Globus pallidus (tissue), 1 donor: ENCODE measurements around the gene MVK.
A peak's percentile ranks its signal among the peaks of the same experiment; 100 is the strongest.
"Not testable (repeated sequence)": the region's sequence is repeated elsewhere in the genome, so short reads cannot be mapped to it uniquely, and the experiment has no call there.

Experiments used
- DNase-seq: peaks from one replicate; pipeline ENCODE4 v3.0.0-alpha.2; 2015; ENCODE audit warnings: low spot score

MVK gene

DNA sequence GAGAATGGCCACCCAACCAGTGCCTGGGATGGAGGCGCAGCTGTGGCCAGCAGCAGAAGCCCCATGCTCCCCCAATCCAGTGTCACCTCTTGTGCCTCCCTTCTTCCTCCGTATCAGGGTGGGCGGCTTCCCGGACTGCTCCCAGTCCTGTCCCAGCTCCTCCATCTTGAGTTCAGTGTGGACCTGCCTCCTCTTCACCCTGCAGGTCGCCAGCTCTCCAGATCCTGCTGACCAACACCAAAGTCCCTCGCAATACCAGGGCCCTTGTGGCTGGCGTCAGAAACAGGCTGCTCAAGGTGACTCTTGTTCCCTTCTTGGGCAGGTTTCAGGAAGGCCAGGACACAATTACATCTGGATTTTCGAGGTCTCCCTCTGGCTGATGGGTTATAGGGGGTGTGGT is 17.0 kb downstream of the MVK start:
- no peak for DNase-seq

DNA sequence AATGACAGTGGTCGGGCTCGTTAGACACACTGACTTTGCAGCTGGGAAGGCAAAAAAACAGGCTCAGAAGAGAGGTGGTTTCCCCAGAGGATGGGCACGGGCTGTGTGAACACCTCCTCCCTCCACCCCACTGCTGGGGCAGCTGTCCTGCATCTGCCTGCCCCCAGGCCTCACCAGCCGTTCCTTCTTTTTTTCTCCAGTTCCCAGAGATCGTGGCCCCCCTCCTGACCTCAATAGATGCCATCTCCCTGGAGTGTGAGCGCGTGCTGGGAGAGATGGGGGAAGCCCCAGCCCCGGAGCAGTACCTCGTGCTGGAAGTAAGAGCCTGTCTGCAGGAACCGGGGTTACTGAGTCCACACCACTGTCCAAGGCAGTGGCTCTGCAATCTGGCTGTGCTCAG is 17.4 kb downstream of the MVK start:
- no peak for DNase-seq

DNA sequence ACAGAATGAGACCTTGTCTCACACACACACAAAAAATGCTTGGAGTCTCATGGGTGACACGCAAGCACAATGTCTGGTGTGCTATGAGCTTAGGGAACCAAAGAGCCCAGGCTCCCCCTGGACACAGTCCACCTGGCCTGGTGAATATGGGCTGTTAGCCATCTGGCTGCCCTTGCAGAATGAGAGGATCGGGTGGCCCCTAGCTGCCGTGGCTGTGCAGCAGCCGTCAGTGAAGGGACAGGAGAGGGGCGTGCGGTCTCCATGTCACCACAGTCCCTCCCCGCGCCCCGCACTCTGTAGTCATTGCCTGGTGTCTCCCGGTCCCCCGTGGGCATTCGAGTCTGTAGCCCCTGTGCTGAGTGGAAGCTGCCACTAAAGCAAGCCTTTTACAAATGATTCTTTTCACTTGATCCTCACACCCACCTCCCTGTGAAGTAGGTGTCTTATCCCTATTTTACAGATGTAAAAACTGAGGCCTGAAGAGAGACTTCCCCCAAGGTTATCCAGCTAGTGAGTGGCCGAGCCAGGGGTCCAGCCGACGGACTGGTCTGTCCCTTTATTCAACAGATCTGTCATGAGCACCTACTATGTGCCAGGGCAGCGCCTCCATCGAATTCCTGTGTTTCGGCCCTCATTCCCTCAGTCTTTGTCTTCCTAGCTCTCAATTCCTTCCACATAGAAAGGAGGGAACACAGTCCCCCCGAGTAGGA is 18.8 kb downstream of the MVK start:
- no peak for DNase-seq

DNA sequence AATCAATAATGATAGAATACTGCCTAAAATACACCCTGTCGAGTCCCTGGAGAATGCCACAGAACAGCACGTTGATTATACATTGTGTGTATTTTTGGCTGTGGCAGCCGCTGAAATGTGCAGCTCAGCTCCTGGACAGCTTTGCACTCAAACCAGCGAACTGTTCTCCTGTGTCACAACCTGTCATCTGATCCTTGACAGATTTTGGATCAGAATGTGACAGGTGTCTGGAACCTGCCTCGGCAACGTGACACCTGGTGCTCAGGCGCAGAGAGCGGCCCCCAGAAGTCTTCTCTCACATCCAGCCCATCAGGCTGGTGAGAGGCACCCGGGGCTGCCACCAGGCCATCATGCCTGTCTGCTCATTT is 19.3 kb downstream of the MVK start:
- no peak for DNase-seq

DNA sequence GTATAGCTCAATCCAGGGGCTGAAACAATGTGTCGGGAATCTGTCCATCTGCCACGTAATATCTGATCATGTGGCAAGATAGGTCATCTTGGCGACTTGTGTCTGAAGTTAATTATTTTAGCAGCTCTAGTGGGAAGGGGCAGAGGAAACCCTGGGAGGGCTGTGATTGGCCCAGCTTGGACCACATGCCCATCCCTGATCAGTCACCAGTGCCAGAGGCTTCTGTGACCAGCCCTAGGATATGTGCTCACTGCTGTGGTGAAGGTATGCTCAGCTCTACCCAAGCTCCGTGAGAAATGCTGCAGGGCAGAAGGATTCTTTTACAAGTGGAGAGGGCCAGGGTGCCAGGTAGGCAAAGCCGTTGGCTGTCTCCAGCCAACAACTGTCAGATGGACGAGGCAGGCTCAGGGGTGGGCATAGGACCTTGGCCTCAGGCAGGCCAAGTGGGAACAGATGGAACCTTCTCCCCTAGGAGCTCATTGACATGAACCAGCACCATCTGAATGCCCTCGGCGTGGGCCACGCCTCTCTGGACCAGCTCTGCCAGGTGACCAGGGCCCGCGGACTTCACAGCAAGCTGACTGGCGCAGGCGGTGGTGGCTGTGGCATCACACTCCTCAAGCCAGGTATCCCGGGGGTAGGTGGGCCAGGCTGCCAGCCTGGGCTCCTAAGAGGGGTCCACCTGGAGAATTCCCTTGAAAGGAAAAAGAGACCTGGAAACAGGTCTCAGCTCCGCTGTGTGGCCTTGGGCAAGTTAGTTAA is 21.1 kb downstream of the MVK start:
- no peak for DNase-seq

DNA sequence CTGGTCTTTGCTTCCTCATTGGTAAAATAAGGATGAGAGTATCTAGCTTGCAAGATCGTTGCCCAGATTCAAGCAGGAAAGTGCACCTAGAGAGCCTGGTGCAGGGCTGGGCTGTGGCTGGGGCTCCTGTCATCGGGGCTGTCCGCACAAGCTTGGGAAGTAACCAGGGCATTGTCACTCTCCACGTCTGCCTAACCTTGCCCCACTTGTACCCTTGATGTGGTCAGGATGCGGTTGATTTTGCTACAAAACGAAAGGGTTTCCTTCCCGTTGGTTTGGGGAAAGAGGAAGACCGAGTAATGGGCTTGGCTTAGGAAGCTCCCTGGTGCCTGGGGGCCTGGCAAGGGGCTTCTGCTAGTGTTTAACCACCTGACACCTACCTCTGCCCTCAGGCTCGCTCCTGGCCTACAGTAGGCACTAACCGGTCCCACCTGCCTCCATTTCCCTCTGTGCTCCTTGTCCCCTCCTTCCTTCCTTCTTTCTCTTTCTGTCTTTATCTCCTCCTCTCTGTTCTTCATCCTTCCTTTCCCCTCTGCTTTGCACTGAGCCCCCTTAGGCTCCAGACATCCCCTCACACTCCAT is 21.8 kb downstream of the MVK start:
- no peak for DNase-seq

DNA sequence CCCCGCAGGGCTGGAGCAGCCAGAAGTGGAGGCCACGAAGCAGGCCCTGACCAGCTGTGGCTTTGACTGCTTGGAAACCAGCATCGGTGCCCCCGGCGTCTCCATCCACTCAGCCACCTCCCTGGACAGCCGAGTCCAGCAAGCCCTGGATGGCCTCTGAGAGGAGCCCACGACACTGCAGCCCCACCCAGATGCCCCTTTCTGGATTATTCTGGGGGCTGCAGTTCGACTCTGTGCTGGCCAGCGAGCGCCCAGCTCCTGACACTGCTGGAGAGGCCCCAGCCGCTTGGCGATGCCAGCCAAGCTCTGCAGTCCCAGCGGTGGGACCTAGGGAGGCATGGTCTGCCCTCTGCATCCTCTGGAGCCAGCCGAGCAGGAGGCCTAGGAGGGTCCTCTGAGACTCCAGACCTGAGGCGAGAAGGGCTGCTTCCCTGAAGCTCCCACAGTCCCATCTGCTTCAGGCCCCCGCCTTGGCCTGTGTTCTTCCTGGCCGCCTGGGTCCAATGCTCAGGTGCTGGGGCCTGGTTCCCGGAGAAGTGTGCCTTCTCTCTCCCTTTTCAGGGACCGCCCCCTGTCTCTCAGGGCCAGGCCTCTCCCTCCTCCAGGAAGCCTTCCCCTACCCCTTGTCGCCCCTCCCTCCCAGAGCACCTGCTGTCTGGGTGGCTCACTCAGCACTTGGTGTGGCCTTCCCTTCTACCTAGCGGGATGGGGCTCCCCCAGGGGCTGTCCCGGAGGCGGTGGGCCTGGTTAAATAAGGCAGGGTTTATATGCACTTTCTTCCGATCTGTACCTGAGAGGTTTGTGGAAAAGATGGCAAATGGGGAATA is 23.0 kb downstream of the MVK start:
- DNase-seq, result no peak

DNA sequence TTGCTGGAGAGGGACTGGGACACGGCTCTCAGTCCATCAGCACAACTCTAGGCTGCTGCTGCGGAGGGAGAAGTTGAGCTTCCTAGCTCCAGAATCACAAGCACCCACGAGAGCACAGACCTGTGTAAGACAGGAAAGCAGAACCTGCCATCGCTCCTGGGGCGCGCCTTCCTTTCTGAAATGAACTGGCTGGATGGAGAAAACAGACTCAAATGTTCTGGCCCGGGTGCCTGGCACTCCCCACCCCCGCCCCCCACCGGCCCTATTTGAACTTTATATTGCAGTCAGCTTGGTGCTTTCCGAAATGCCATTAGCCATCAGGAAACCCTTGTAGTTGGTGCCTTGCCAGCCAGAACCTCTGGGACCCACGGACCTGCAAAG is 23.8 kb downstream of the MVK start:
- DNase-seq, result no peak

DNA sequence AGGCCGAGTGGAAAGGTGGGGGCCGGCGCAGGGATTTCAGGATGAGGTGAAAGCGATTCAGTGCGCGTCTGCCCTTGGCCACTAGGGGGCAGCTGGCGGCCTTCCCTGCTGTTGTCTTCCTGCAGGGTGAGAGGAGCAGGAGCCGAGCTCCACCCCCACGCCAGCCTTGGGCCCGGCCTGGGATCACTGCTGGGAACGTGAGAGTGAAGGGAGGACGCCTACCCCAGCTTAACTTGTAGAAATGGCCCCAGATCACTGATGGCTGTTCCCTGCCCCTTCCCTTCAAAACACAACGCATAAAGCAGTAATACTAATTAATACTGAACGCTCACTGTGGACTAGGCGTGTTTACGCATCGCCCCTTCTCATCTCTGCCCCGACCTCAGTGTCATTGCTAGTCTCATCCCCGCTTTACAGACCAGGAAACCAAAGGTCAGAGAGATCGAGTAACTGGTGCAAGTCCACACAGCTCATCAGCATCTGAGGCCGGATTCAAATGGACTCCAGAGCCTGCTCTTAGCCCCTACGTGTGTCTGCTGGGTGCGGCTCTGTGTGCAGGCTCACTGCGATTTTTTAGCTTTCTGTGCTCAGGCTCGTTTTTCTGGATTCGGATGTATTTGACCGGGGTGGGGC is 24.3 kb downstream of the MVK start:
- DNase-seq, result peak; percentile 91

DNA sequence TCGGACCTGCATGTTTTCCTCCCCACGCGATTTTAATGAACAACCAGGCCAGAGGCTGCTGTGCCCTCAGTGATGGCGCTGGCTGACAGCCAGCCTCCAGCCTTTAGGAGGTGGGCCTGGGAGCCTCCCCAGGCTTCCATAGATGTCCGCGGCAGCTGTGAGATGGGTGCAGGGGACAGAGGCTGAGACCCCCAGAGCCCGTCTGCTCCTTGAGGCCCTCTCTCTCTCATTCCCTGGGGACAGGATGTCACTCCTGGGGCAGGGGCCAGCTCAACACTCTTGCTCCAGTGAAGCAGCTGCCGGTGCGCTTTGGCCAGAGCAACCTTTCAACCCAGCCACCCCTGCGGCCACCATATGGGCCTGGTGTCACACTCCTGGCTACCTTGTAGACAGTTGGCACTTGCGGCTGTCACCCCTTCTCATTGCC is 24.8 kb downstream of the MVK start:
- no peak for DNase-seq

DNA sequence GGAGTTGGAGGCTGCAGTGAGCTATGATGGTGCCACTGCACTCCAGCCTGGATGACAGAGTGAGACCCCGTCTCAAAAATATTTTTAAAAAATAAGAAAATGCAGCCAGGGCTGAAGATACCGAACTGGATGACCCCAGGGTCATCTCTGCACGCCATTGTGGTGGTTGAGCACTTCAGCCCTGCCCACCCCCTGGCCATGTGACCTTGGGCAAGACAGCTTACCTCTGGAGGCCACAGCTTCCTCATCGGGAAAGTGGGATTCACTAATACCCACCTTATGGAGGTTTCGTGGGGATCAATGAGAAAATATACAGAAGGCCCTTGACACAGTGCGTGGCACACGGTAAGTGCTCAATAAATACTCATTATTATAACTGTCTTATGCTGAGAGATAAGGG is 25.5 kb downstream of the MVK start:
- no peak for DNase-seq

DNA sequence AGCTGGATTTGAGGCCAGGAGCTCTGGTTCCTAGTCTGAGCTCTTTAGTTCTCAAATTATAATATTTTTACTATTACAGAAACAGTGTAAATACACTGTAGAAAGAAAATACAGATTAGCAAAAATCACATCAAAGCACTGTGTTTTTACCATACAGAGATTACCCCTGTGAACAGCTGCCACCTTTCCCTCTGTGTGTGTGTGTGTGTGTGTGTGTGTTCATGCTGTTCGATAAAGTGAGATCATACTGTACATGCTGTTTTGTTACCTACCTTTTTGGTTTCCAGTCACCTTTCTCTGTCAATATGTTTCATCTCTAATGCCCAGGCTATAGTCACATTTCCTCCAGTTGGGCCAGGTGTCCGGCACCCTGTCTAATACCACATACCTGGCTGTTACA is 26.9 kb downstream of the MVK start:
- no peak for DNase-seq

DNA sequence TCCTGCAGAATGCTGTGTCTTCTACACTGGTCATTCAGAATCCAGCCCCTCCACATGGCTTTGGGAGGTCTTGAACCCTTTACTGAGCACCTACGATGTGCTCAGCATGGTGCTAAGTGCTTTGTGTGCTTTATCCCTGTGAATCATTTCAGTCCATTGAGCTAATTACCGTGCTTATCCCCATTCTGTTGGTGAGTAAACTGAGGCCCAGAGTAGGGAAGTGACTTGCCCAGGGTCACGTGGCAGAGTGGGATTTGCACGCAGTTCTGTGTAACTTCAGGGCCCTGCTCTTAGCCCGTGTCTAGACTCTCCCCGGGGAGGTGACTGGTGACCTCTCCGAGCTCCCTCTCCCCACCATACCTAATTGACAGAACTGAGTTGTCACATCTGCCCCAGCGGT is 27.4 kb downstream of the MVK start:
- no peak for DNase-seq

DNA sequence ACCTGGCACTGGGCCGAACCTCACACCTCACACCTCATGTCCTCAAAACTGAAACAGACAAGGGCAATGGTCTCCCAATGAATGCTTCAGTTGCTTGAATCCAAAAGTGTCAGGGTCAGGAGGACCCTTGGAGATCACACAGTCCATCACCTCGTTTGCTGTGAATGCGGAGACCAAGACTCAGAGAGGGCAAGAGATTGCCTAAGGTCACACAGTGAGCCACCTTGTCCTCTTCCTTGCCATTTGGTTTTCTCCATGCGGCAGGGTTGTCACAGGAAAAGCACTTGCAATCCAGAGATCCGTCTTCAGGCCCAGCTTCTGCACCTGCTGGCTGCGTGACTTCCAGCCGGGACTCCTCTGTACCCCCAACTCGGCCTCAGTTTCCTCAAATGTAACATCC is 28.0 kb downstream of the MVK start:
- no peak for DNase-seq

DNA sequence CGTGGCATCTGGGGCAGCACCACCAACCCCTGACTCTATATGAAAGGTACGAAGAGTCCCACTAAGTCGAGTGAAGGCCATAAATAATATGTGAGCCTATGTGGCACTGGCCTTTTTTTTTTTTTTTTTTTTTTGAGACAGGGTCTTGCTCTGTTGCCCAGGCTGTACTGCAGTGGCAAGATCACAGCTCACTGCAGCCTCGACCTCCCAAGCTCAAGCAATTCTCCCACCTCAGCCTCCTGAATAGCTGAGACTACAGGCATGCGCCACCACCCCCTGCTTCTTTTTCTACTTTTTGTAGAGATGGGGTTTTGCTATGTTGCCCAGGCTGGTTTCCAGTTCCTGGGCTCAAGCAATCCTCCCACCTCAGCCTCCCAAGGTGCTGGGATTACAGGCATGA is 28.5 kb downstream of the MVK start:
- DNase-seq, result not testable (repeated sequence)

DNA sequence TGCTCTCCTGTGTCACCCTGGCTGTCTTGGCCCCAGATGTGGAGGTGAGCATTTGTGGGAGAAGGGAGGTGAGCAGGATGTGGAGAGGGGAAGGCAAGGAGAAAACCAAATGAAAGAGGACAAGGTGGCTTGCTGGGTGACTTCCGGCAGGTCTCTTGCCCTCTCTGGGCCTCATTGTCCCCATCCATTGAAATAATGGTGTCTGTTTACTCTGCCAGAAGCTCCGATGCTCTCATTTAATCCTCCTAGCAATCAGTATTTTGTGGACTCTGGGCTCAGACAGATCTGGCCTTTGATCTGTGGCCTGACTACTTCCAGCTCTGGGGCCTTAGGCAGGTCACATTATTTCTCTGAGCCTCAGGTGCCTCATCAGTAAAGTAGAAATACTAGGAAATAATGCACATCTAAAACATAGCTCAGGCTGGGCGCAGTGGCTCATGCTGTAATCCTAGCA is 30.6 kb downstream of the MVK start:
- DNase-seq, result no peak

DNA sequence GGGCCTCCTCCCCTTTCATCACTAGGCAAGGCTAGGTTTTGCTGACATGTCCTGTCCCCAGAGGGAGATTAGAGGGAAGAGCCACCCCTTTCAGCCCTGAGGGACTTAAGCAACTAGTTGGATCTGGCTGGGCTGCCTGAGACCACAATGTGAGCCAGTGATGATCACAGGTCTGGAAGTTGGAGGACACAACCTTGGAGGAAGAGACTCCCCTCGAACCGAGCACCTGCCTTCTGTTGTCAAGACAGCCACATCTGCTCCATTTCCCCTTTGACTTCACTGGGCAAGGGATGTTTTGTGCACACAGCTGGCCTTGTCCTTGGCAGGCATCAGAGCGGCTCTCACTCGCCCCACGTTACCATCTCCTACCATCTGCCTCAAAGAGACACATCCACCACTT is 31.4 kb downstream of the MVK start:
- no peak for DNase-seq

DNA sequence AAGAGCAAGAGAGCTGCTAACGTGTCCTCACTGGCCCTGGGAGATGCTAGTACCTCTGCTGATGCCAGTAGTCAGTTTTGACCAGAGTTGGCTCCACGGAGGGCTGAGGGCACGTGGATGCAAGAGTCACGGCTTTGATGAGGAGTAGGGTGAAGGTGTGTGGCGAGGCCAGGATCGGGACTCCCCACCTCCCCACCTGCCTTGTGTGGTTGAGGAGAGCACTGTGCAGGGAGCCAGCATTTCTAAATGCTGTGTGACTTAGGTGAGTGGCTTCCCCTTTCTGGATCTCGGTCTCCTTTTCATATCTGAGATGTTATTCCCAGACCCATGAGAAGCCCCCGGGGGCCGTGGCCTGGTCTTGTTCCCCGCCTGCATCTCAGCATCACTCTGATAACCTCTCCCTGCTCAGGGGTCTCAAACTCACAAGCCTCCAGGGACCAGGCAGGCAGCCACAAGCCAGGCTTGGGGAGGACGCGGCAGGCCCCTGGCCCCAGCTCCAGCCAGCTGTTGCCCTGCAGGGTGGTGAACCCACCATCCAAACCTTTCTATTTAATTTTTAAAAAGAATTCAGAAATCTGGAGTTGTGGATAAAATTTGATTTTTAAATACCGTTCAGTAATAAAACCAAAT is 32.1 kb downstream of the MVK start:
- DNase-seq, result no peak

DNA sequence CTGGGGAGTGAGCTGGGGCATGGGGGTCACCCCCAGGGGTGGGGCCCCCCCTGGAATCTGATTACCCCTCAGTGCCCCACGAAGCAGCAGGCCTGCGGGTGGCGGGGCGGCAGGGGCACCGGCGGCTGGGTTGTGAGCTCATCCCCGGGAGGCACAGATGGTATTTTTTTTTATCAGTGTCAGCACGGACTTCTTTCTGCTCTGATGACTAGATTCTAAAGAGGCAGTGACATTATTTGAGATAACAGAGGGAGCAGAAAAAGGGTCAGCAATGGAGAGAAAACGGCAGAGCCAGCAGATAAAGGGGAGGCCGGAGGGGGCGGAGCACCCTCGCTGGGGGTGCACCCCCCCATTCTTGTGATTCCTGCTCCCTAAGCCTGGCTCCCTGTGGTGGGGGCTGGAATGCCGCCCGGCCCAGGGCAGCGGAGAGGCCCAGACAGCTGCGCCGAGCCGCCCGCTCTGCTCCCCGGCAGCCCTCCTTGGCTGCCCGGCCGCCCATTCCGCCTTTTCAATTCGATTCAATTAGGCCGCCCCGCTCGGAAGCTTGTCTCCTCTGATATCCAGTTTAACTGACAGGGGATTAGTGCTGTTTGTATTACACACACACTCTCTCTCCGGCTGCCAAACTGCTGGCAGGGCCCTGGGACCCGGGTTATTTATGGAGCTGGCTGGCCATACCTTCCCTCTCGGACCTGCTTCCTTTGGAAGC is 32.9 kb downstream of the MVK start:
- DNase-seq, result peak; percentile 88

DNA sequence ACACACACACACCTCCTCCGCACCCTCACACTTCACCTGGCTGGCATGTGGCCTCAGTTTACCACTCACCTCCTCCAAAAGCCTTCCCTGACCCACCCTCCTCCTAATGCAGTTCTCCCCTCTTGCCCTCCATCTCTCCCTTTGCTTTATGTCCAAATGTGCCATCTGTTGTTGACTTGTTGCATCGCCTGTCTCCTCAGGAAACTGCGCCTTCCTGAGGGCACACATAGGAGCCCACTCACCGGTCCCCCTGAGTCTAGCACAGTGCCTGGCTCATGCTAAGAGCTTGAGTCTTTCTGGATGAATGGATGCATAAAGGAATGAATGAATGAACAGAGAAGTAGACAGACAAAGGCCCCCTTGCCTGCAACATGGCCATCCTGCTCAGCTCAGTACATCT is 34.0 kb downstream of the MVK start:
- no peak for DNase-seq

DNA sequence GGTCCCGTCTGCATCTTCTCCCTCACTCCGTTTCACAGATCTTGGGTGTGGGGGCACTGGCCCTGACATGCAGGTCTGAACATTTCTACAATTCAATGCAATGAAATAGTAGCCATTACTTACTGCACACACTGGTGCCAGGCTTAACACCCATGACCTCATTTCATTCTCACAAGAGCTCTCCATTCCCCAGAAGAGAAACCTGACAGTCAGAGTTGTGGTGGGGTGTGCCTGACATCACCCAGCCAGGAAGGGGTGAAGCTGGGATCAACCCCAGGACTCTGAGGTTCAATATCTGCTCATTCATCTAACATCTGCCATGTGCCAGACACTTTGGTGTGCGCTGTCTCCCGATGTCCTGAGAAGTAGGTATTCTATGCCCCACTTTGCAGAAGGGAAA is 34.7 kb downstream of the MVK start:
- no peak for DNase-seq
